LNCaP clone FGC (cell line): ENCODE results near the gene EPHA7.

ENCODE experiments used
- DNase-seq: peaks from one replicate; pipeline ENCODE4 v3.0.0-alpha.2; 2011; ENCODE audit warnings: low read depth
- H3K4me3 ChIP-seq: 2 replicates; pipeline ENCODE4 v1.5.1; 2011; ENCODE audit warnings: mild to moderate bottlenecking, low read depth, low read length, control low read depth
- TF ChIP-seq, protein P1 (sequence below): IDR thresholded peaks from 2 replicates; pipeline ENCODE4 v1.5.1; 2012; ENCODE audit warnings: mild to moderate bottlenecking; ENCODE audit not compliant: control insufficient read depth, insufficient read depth; ENCODE audit errors: extremely low read depth

The EPHA7 gene

DNA sequence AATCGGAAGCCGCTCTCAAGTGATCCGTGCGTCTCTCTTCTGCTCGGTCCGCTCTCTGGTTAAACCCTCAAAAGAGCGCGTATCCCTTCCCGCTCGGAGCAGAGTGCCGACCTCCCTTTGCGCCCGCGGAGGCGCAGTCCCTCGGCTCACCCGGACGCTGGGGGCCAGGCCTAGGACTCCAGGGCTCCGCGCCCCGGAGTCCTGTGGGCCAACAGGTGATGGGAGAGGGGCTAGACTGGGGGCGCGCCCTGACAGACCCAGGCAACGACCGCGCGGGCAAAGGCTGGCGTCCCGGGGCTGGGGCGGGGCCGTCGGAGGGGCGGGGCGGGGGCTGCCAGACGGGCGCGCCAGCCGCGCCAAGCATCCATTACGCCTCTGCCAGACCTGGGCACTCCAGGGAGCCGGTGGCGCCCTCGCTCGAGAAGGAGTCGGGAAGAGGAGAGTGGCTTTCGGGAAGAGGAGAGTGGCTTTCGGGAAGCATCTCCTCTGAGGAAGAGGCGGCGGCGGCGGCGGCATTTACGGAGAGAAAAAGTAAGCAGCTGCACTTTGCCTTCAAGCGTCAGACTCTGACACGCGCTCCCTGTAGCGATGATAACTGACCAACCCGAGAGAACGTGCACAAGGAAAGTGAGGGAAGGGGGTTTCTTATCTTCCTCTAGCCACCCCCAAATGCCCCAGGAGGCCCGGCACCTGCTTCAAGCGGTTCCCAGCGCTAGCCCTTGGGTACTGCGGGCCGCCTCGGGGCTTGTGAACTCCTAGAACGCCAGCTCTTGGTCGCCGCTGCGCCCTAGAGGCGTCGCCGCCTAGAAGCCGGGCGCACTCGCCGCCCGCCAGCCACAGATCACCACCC is 2.6 kb downstream of the EPHA7 start:
- TF ChIP-seq, protein P1, sequence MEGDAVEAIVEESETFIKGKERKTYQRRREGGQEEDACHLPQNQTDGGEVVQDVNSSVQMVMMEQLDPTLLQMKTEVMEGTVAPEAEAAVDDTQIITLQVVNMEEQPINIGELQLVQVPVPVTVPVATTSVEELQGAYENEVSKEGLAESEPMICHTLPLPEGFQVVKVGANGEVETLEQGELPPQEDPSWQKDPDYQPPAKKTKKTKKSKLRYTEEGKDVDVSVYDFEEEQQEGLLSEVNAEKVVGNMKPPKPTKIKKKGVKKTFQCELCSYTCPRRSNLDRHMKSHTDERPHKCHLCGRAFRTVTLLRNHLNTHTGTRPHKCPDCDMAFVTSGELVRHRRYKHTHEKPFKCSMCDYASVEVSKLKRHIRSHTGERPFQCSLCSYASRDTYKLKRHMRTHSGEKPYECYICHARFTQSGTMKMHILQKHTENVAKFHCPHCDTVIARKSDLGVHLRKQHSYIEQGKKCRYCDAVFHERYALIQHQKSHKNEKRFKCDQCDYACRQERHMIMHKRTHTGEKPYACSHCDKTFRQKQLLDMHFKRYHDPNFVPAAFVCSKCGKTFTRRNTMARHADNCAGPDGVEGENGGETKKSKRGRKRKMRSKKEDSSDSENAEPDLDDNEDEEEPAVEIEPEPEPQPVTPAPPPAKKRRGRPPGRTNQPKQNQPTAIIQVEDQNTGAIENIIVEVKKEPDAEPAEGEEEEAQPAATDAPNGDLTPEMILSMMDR, result 0 out of 2 replicates have a peak, but pooled peaks have one; percentile 10
- H3K4me3 ChIP-seq, result peak overlapping the region; percentile 56
- DNase-seq, result no peak

DNA sequence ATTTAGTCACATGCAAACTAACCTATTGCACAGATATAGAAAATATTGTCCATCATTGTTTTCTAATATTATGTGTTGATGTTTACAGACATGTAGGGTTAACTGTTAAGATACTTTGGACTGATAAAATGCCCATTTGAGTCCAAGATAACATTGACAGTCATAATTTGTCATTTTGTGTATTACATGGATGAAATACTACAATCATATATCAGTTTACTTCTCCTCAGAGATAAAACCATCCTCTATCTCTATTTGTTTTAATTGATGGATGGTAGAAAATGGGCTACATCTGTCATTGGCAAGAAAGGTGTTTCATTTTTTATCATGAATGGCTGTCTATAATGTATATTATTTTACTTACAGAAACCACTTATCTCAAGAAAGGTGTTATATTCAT is 6.2 kb downstream of the EPHA7 start:
- TF ChIP-seq, protein P1, result no peak
- DNase-seq, result no peak
- H3K4me3 ChIP-seq, result no peak overlapping the region

- DNase-seq, result no peak
- TF ChIP-seq, protein P1, result no peak
- no peak overlapping the region for H3K4me3 ChIP-seq
Measured at GRCh38 chr6:93412452-93412851, 6.9 kb downstream of the EPHA7 start.

DNA sequence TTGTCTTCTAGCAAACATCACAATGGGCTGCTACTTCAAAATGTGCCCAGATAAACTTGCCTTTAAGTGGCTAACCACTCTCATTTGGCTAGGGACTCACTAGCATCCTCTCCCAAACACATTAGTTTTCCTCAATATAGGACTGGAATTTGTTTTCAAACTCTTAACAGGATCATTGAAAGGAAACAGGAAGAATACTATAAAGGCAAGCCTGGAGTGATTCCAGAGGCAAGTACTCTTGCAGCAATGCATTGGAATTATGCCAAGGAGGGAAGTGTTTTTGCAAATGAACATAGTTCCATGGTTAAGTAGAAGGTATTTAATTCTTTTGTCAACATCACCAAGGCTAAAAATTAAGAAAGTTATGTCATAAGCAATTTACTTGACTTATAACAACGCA is 12.2 kb downstream of the EPHA7 start:
- TF ChIP-seq, protein P1, result no peak
- no peak for DNase-seq
- no peak overlapping the region for H3K4me3 ChIP-seq

DNA sequence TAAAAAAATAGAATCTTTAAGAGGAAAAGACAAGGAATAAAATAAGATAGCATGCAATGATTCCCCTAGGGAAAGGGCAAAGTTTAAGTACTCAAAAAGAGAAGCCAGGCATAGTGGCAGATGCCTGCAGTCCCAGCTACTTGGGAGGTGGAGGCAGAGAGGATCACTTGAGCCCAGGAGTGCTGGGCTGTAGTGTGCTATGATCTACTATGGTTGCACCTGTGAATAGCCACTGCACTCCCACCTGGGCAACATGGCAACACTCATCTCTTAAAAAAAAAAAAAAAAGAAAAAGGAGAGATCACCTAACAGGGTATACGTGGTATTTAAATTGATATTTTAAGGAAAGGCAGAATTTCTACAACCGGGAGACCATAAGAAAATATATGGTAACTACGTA is 16.0 kb downstream of the EPHA7 start:
- DNase-seq, result no peak
- TF ChIP-seq, protein P1, result no peak
- no peak overlapping the region for H3K4me3 ChIP-seq

- H3K4me3 ChIP-seq, result no peak overlapping the region
- TF ChIP-seq, protein P1, result no peak
- no peak for DNase-seq
Measured at GRCh38 chr6:93398723-93399122, 20.6 kb downstream of the EPHA7 start.

DNA sequence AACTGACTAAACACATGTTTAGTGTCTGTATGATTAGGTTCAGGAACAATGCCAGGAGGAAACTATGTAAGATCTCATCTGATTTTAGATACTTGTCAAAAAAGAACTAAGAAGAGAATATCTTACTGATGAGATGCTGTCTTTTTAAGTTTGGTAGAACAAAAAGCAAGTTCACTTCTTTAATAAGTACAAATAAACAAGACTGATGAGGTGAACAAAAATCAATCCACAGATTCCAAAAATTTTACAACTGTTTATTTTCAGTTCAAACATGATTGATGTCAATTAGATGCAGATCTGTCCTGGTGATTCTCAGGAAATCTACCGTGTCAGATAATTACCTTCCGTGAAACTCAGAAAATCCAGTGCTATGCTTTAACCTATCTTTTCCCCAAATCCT is 24.9 kb downstream of the EPHA7 start:
- DNase-seq, result no peak
- no peak overlapping the region for H3K4me3 ChIP-seq
- TF ChIP-seq, protein P1, result no peak
